Ishikawa (cell line): ENCODE data around the gene ASPSCR1.
A peak's percentile ranks its signal among the peaks of the same experiment; 100 is the strongest.

Source experiments
- CEBPB ChIP-seq: IDR thresholded peaks from 2 replicates; pipeline ENCODE4 v1.6.1; 2012
- CREB1 ChIP-seq: IDR thresholded peaks from 2 replicates; pipeline ENCODE4 v1.6.1; 2012; ENCODE audit warnings: low read depth
- EGR1 ChIP-seq: IDR thresholded peaks from 2 replicates; pipeline ENCODE4 v1.6.1; 2012
- EP300 ChIP-seq: IDR thresholded peaks from 2 replicates; pipeline ENCODE4 v1.6.1; 2012; ENCODE audit warnings: borderline replicate concordance
- FOXM1 ChIP-seq: IDR thresholded peaks from 2 replicates; pipeline ENCODE4 v1.6.1; 2012; ENCODE audit warnings: low read depth, borderline replicate concordance
- MAX ChIP-seq: IDR thresholded peaks from 2 replicates; pipeline ENCODE4 v1.6.1; 2012
- NFIC ChIP-seq: IDR thresholded peaks from 2 replicates; pipeline ENCODE4 v1.6.1; 2012
- RAD21 ChIP-seq: IDR thresholded peaks from 2 replicates; pipeline ENCODE4 v1.6.1; 2012; ENCODE audit warnings: low read depth
- TAF1 ChIP-seq: IDR thresholded peaks from 2 replicates; pipeline ENCODE4 v1.6.1; 2012; ENCODE audit warnings: low read depth, mild to moderate bottlenecking
- TCF12 ChIP-seq: IDR thresholded peaks from 2 replicates; pipeline ENCODE4 v1.6.1; 2012; ENCODE audit warnings: low read depth
- TEAD4 ChIP-seq: IDR thresholded peaks from 2 replicates; pipeline ENCODE4 v1.6.1; 2012
- YY1 ChIP-seq: IDR thresholded peaks from 2 replicates; pipeline ENCODE4 v1.6.1; 2012; ENCODE audit warnings: low read depth
- ZBTB7A ChIP-seq: IDR thresholded peaks from 2 replicates; pipeline ENCODE4 v1.6.1; 2012; ENCODE audit warnings: low read depth
- TF ChIP-seq, protein P1 (sequence below): IDR thresholded peaks from 2 replicates; pipeline ENCODE4 v1.6.1; 2012; ENCODE audit warnings: low read depth, mild to moderate bottlenecking
- TF ChIP-seq, protein P2 (sequence below): IDR thresholded peaks from 2 replicates; pipeline ENCODE4 v1.6.1; 2012

The ASPSCR1 gene, protein sequence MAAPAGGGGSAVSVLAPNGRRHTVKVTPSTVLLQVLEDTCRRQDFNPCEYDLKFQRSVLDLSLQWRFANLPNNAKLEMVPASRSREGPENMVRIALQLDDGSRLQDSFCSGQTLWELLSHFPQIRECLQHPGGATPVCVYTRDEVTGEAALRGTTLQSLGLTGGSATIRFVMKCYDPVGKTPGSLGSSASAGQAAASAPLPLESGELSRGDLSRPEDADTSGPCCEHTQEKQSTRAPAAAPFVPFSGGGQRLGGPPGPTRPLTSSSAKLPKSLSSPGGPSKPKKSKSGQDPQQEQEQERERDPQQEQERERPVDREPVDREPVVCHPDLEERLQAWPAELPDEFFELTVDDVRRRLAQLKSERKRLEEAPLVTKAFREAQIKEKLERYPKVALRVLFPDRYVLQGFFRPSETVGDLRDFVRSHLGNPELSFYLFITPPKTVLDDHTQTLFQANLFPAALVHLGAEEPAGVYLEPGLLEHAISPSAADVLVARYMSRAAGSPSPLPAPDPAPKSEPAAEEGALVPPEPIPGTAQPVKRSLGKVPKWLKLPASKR

GRCh38 chr17:81977211-81977808 lies at the start of gene ASPSCR1:
ASPSCR1 (plus strand) TSS chr17:81977629; CDS start chr17:81977647, 18 bp downstream.
- TF ChIP-seq TCF12 (peak; percentile 79; the same call in 1 of the 2 replicates), EP300 (peak; percentile 41; the same call in 1 of the 2 replicates), EGR1 (peak; percentile 25; the same call in 1 of the 2 replicates), YY1 (peak; percentile 93), TEAD4 (no peak), RAD21 (no peak), TAF1 (peak; percentile 53; the same call in 1 of the 2 replicates), CEBPB (no peak), NFIC (no peak), CREB1 (peak; percentile 29; the same call in 1 of the 2 replicates), ZBTB7A (no peak), MAX (peak; percentile 96), FOXM1 (no peak)
- TF ChIP-seq, protein P1, sequence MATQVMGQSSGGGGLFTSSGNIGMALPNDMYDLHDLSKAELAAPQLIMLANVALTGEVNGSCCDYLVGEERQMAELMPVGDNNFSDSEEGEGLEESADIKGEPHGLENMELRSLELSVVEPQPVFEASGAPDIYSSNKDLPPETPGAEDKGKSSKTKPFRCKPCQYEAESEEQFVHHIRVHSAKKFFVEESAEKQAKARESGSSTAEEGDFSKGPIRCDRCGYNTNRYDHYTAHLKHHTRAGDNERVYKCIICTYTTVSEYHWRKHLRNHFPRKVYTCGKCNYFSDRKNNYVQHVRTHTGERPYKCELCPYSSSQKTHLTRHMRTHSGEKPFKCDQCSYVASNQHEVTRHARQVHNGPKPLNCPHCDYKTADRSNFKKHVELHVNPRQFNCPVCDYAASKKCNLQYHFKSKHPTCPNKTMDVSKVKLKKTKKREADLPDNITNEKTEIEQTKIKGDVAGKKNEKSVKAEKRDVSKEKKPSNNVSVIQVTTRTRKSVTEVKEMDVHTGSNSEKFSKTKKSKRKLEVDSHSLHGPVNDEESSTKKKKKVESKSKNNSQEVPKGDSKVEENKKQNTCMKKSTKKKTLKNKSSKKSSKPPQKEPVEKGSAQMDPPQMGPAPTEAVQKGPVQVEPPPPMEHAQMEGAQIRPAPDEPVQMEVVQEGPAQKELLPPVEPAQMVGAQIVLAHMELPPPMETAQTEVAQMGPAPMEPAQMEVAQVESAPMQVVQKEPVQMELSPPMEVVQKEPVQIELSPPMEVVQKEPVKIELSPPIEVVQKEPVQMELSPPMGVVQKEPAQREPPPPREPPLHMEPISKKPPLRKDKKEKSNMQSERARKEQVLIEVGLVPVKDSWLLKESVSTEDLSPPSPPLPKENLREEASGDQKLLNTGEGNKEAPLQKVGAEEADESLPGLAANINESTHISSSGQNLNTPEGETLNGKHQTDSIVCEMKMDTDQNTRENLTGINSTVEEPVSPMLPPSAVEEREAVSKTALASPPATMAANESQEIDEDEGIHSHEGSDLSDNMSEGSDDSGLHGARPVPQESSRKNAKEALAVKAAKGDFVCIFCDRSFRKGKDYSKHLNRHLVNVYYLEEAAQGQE, result no peak
- TF ChIP-seq, protein P2, sequence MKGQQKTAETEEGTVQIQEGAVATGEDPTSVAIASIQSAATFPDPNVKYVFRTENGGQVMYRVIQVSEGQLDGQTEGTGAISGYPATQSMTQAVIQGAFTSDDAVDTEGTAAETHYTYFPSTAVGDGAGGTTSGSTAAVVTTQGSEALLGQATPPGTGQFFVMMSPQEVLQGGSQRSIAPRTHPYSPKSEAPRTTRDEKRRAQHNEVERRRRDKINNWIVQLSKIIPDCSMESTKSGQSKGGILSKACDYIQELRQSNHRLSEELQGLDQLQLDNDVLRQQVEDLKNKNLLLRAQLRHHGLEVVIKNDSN, result peak; percentile 97

- TF ChIP-seq TEAD4 (no peak), NFIC (peak; percentile 84), CEBPB (no peak), TCF12 (no peak), RAD21 (no peak), CREB1 (peak; percentile 59; the same call in 1 of the 2 replicates), EGR1 (0 out of 2 replicates have a peak, but pooled peaks have one; percentile 16), TAF1 (peak; percentile 46; the same call in 1 of the 2 replicates), MAX (peak; percentile 73), FOXM1 (no peak), YY1 (peak; percentile 15; the same call in 1 of the 2 replicates), ZBTB7A (peak; percentile 90), EP300 (no peak)
- TF ChIP-seq, protein P1, result 0 out of 2 replicates have a peak, but pooled peaks have one; percentile 24
- TF ChIP-seq, protein P2, result peak; percentile 98
Observed at GRCh38 chr17:81927653-81928543, 49.5 kb upstream of the ASPSCR1 start, which contains the start of gene MAFG. MAFG (minus strand) TSS chr17:81927735; CDS start chr17:81923185, 4,550 bp downstream.

DNA sequence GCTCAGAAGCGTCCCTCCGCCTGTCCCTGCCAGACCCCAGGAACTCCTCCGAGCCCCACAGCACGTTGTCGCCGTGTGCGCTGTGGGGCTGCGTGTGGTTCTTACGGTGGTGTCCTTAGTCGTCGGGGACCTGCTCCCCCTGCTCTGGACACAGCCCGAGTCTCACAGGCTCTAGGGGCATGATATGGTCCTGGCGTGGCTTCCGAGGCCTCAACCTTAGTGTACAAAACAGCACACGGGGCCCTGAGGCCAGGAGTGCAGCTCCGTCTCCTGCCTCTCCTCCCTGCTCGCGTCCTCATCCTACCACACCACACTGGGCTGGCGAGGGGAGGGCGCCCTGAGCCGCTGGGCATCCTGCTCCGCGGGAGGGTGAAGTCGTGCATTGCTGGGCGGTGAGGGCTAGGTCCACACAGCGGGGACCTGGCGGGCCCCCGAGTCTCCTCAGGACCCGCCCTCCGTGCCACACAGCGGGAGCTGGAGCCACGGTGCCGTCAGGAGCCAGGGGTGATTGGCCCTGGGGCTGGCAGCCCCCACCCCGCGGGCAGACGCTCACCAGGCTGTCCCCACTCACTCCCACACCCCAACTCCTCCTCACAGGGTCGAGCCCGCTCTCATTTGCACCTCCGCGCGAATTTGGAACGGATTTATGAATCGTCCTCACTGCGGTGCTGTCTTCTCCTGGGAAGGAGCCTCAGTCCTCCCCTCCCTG lies 48.7 kb upstream of the ASPSCR1 start:
- TF ChIP-seq MAX, result 0 out of 2 replicates have a peak, but pooled peaks have one; percentile 17
- TF ChIP-seq EGR1, result no peak
